ENCODE data around the gene UBE3B. TPM values are rescaled to one million over a fixed set of nuclear protein-coding genes. Genes with fewer than 3 reads are reported as not detected.

UBE3B gene
- total RNA-seq, 1 donor from 2014 or later = 32.6 TPM

GRCh38 chr12:109440851-109441490 is 36.5 kb upstream of the UBE3B start:
- Histone ChIP-seq H3K4me3 (ENCODE audit: low read depth, low read length) (no peak overlapping the region), H3K36me3 (ENCODE audit: control insufficient read depth, insufficient read depth, low read length) (no peaks in the 10 kb centered on the region), H3K27me3 (ENCODE audit: control insufficient read depth, insufficient read depth, low read length) (no peaks in the 10 kb centered on the region)
- no peak for TF ChIP-seq CTCF (IDR thresholded peaks at IDR 0.05; ENCODE audit: insufficient read depth, low read length, severe bottlenecking)
- FAIRE-seq (peak; percentile 47), DNase-seq (ENCODE audit: low read depth) (no peak)

- no peak for TF ChIP-seq CTCF (IDR thresholded peaks at IDR 0.05; ENCODE audit: insufficient read depth, low read length, severe bottlenecking)
- no peak for FAIRE-seq
- no peak for DNase-seq (ENCODE audit: low read depth)
These were observed 33.6 kb upstream of the UBE3B start for GRCh38 chr12:109443794-109444193.

GRCh38 chr12:109444259-109444658 is 33.2 kb upstream of the UBE3B start:
- Histone ChIP-seq H3K36me3 (ENCODE audit: control insufficient read depth, insufficient read depth, low read length) (peaks cover 6% of the 10 kb centered on the region), H3K4me3 (ENCODE audit: low read depth, low read length) (no peak overlapping the region), H3K27me3 (ENCODE audit: control insufficient read depth, insufficient read depth, low read length) (no peaks in the 10 kb centered on the region)
- peak; percentile 83 for FAIRE-seq
- no peak for DNase-seq (ENCODE audit: low read depth)
- TF ChIP-seq CTCF (IDR thresholded peaks at IDR 0.05; ENCODE audit: insufficient read depth, low read length, severe bottlenecking) = no peak

More at GRCh38 chr12:109443794-109444193, 33.6 kb upstream of the UBE3B start:
- Histone ChIP-seq H3K27me3 (ENCODE audit: control insufficient read depth, insufficient read depth, low read length) (no peaks in the 10 kb centered on the region), H3K36me3 (ENCODE audit: control insufficient read depth, insufficient read depth, low read length) (peaks cover 6% of the 10 kb centered on the region), H3K4me3 (ENCODE audit: low read depth, low read length) (no peak overlapping the region)

- no peak for FAIRE-seq
These were observed 32.2 kb upstream of the UBE3B start for GRCh38 chr12:109445191-109445609.

GRCh38 chr12:109446869-109447268 is 30.6 kb upstream of the UBE3B start:
- H3K36me3 ChIP-seq (ENCODE audit: control insufficient read depth, insufficient read depth, low read length) = peaks cover 10% of the 10 kb centered on the region
- no peak for TF ChIP-seq CTCF (IDR thresholded peaks at IDR 0.05; ENCODE audit: insufficient read depth, low read length, severe bottlenecking)
- H3K4me3 ChIP-seq (ENCODE audit: low read depth, low read length) = no peak overlapping the region
- no peaks in the 10 kb centered on the region for H3K27me3 ChIP-seq (ENCODE audit: control insufficient read depth, insufficient read depth, low read length)
- DNase-seq (ENCODE audit: low read depth) = no peak
- no peak for FAIRE-seq

More at GRCh38 chr12:109445191-109445609, 32.2 kb upstream of the UBE3B start:
- H3K4me3 ChIP-seq (ENCODE audit: low read depth, low read length) = no peak overlapping the region
- H3K36me3 ChIP-seq (ENCODE audit: control insufficient read depth, insufficient read depth, low read length) = peaks cover 6% of the 10 kb centered on the region
- DNase-seq (ENCODE audit: low read depth) = no peak
- TF ChIP-seq CTCF (IDR thresholded peaks at IDR 0.05; ENCODE audit: insufficient read depth, low read length, severe bottlenecking) = no peak
- H3K27me3 ChIP-seq (ENCODE audit: control insufficient read depth, insufficient read depth, low read length) = no peaks in the 10 kb centered on the region

GRCh38 chr12:109447482-109447881 is 30.0 kb upstream of the UBE3B start:
- H3K36me3 ChIP-seq (ENCODE audit: control insufficient read depth, insufficient read depth, low read length) = peaks cover 13% of the 10 kb centered on the region
- no peak for FAIRE-seq
- no peak for DNase-seq (ENCODE audit: low read depth)

More at GRCh38 chr12:109447482-109447881, 30.0 kb upstream of the UBE3B start:
- Histone ChIP-seq H3K4me3 (ENCODE audit: low read depth, low read length) (no peak overlapping the region), H3K27me3 (ENCODE audit: control insufficient read depth, insufficient read depth, low read length) (no peaks in the 10 kb centered on the region)
- TF ChIP-seq CTCF (IDR thresholded peaks at IDR 0.05; ENCODE audit: insufficient read depth, low read length, severe bottlenecking) = no peak

Measured in bronchial epithelial cell (primary cell).